ENCODE measurements around the gene HS6ST3.

The HS6ST3 gene

GRCh38 chr13:96796091-96796633, 706.3 kb downstream of the HS6ST3 start:
- no peak for DNase-seq

DNA sequence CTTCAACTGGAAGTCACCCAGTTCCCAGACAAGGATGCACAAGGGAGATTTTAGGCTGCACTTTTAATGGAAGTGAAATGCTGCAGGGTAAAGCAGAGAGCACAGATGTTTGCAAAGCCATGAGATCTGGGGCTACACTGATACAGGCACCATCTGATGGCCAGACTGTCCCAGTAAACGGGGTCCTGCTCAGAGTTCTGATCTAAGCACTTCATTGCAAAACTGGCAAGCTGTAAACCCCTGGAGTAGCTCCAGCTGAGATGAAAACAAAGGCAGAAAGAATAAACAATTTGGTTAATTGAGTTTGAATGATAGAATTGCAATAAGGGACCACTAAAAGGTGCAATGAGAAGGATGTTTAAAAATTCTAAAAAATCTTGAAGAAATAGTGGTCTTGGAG, 707.2 kb downstream of the HS6ST3 start:
- no peak for DNase-seq

DNA sequence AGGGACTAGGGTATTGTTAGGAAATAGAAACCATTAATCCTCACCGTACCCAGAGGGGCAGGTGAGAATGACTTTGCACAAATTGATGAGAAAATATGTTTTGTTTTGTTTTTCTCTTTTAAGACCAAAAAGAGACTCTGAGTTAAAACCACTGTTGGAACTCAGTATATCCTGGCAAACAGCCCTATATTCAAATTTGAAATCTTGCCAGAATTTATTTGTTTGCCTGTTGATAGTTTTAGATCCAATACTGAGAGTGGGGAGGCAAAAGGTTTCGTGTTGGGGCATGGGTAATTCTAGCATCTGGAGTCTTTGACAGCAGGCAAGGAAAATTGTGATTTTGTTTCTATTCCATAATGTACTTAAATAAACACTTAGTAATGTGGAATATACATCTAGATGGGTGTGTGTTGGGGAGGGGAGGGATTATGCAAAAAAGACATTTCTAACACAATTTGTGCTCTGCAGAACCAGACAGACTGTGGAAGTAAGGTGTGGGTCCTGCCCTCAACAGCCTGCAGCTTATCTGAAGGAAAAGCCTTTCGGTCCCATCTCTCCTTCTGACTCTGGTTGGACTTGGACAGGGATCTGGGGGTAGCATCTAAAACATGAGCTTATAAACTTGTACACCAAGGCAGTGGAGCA, 713.7 kb downstream of the HS6ST3 start:
- DNase-seq: no peak

- DNase-seq: no peak
Observed at GRCh38 chr13:96804174-96804573, 714.3 kb downstream of the HS6ST3 start.

GRCh38 chr13:96806746-96807145, 716.8 kb downstream of the HS6ST3 start:
- DNase-seq: no peak

DNA sequence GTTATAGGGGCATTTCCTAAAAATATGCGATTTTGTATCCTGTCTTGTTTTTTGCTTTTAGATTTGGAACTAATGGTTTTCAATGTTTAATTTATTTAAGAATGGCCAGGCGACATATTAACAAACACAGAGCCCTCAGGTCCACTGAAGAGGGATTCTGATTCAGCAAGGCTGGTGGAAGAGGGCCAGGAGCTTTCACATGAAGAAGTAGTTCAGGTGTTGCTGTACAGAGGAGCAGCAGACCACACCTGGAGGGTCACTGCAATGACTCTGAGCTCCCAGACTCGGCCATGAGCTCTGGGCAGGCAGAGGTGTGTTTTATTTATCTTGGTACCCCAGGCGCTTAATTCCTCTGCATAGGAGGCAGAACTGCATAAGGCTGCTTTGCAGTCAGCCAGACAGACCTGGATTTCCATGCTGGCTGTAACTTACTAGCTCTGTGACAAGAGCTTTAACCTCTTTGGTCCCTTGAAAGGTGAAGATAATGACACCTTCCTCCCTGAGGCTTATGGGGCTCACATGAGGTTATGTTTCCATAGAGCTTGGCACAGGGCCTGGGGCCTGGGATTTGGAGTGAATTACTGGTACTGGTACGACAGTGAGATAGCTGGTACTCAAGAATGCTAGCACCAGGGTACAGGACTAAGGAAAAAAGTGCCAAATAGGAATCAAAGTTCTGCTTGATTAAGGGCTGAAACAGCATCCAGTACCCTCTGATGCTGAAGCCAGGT, 719.6 kb downstream of the HS6ST3 start:
- no peak for DNase-seq

DNA sequence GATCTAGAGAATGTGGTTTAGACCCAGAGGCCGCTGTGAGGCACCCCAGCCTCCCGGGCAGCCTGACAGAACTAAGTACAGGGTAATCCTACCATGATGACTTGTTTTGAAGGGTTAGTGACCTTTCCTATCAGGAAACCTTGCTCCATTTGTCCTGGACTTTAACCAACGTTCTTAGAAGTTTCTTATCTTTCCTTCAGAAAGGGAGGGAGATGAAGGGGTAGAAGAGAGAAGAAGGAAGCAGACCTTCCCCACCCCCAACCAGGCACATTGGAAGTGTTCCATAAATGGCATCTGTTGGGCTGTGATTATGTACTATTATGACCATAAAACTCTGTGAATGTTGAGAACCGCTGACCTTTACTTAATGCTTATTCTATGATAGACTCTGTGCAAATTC, 720.2 kb downstream of the HS6ST3 start:
- no peak for DNase-seq

- no peak for DNase-seq
Observed at GRCh38 chr13:96811049-96811448, 721.1 kb downstream of the HS6ST3 start.

DNA sequence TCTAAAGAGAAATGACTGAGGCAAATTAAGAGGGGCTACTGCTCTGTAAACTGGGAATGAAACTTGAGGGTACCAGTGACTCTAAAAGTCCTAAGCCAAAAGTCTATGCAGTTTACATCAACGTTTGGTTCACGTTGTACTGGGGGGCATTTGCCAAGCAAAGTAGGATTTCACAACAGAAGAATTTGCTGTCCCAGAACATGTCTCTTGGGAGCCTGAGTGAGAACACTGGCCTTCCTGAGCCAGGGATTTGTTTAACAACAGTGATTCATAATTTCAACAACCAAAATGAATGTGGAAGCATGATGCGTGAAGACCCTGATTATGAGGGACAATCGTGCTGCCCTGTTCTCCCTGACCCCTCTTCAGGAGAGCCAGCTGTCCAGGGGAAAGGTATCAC, 726.4 kb downstream of the HS6ST3 start:
- DNase-seq: no peak

DNA sequence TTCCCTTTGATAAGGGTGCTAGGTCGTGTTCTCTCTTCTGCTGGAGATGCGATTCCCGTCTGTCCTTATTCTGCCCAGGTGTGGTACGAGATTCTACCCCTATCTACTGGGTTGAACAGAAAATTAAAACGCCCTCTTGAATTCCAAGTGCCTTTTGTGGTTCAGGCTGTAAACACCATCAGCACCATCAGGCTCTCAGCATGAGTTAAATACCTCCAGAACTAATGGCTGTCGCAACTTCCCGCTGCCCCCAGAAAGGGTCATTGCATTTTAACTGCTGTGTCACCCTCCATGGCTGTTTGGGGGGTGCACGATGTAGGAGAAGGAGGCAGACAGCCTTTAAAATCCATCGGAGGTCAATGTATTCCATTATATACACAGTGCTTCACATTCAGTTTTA, 727.0 kb downstream of the HS6ST3 start:
- no peak for DNase-seq

DNA sequence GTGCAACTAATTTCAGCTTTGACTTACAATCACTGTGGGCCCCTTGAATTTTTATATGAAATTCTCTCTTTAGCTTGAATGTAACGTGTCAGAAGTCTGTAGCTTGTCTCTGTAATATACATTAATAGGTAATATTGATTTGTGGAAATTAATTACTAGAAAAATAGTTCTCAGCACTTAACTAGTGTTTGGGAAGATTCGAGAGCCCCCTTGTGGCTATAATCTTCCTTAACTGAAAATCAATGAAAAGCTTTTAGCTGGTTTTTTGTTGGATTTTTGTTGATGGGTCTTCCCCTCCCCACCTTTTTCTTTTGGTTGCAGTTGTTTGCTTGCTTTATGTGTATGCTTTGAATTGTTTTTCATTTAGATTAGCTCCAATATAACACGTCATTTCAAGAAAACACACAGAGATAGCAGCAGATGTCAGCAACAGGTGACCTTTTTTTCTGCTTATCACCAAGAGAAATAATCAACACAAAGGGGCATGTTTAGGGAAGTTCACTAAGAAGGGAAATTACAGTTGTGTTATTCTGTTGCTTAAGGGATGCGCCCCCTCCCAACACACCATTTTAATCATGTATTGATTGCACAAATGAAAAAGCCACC, 727.5 kb downstream of the HS6ST3 start:
- peak in 3 of 4 experiments; percentile 3 to 25 (median 13) for DNase-seq

GRCh38 chr13:96819375-96819774, 729.5 kb downstream of the HS6ST3 start:
- DNase-seq: no peak

- no peak for DNase-seq
Observed at GRCh38 chr13:96821381-96821780, 731.5 kb downstream of the HS6ST3 start.

GRCh38 chr13:96821971-96822370, 732.1 kb downstream of the HS6ST3 start:
- no peak for DNase-seq

- DNase-seq: peak in 2 of 4 experiments; percentile 3 to 6
Observed at GRCh38 chr13:96822895-96823294, 733.0 kb downstream of the HS6ST3 start.

- DNase-seq: peak; percentile 51 to 76 (median 68)
Observed at GRCh38 chr13:96824140-96824539, 734.2 kb downstream of the HS6ST3 start.

DNA sequence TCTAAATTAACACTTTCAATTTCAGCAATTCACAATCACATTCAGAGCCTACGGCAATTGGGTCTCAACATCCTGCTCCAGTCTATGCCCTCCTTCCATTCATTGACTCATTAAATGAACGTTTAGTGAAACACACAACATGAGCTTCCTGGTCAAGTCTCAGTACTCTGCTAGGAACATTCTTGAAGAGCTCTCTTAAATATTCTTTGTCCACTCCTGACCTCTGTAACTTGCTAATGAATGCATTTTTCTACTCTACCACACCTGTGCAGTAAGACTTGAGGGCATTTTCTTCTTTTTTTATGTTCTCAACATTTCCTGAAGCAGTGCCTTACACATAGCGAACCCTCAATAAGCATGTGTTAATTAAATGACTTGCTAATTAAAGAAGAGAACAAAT, 735.7 kb downstream of the HS6ST3 start:
- no peak for DNase-seq

- DNase-seq: no peak
Observed at GRCh38 chr13:96834626-96835025, 744.7 kb downstream of the HS6ST3 start.

DNA sequence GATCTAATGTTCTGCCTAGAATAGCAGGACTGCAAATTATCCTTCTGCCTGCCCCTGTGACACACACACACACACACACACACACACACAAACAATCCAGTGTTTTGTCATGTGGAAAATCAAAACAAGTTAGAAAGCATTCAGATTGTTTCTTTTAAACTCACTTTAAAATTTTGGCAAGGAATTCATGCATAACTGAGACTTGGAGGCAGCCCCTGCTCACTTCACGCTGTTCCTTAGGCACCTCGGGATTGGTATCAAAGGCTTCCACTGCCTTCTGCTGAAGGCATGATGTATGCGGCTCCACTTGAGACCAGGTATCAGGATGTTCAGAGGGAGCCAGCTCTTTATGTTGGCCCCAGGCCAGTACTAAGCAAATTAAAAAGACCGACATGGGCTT, 745.6 kb downstream of the HS6ST3 start:
- no peak for DNase-seq

DNA sequence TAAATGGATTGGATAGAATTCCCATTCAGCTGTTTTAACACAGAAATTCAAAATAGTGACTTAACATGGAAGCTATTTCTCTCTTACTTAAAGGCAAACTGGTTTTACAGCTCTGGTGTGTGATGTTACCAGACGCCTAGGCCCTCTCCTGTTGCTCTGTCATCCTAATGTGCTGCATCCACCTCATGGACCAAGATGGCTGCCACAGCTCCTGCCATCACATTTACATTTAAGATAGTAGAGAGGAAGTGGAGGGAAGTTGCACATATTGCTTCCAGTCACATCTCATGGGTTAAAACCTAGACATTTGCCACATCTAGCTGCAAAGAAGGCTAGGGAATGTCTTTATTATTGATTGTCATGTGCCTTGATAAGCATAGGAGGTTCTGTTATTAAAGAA, 746.8 kb downstream of the HS6ST3 start:
- no peak for DNase-seq

DNA sequence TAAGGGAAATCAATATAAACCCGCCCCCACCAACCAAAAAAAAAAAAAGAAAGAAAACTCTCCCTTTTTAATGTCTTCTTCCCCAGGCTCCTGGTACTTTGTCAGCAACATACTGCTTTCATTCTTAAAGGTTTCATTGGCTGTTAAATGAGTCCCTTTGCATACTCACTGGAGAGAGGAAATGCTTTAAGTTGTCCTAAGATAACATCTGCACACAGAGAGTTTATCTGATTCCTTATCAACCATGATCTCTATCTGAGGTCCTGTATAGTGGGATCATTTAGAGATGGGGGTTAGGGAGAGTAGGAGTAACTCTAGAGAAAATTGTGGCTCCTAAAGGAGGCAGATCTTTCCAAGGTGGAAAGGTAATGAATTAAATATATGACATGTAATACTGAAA, 747.9 kb downstream of the HS6ST3 start:
- DNase-seq: no peak

- DNase-seq: no peak
Observed at GRCh38 chr13:96844195-96844594, 754.3 kb downstream of the HS6ST3 start.

GRCh38 chr13:96844616-96845015, 754.7 kb downstream of the HS6ST3 start:
- DNase-seq: no peak

DNA sequence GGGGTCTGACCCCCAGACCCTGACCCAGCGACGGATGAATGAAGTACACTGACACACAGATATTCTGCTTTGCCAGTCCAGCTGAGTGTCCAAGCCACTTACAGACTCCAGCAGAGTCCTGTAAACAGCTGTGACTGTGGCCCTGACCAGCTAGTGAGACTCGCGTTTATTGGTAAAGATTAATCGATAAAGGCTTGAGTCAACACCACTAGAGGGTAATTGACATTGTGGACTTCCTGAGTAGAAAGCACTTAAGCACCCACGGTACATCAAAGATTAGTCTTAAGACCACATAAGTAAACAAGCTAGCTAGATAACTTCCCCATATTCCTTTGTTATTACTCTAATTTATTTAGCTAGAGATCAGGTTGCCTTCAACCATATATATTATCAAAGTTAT, 758.4 kb downstream of the HS6ST3 start:
- no peak for DNase-seq
